WERI-Rb-1 (cell line): ENCODE measurements around the gene HDAC9.

ENCODE experiments used
- DNase-seq: peaks from one replicate; pipeline ENCODE4 v3.0.0-alpha.2; 2020
- H3K27ac ChIP-seq: fragments of 250-450 bp; sonication (Bioruptor Pico); 2 replicates; pipeline ENCODE4 v1.5.1; 2020; ENCODE audit warnings: mild to moderate bottlenecking, moderate library complexity
- H3K27me3 ChIP-seq: fragments of 250-450 bp; sonication (Bioruptor Pico); 2 replicates; pipeline ENCODE4 v1.5.1; 2021; ENCODE audit warnings: mild to moderate bottlenecking, low read depth, moderate library complexity; ENCODE audit not compliant: insufficient read depth, severe bottlenecking
- H3K36me3 ChIP-seq: fragments of 250-450 bp; sonication (Bioruptor Pico); 2 replicates; pipeline ENCODE4 v1.5.1; 2020; ENCODE audit warnings: mild to moderate bottlenecking, moderate library complexity
- H3K4me3 ChIP-seq: 2 replicates; pipeline ENCODE4 v1.5.1; 2011; ENCODE audit warnings: low read depth, mild to moderate bottlenecking, control low read depth, low read length
- H3K9me3 ChIP-seq: fragments of 250-450 bp; sonication (Bioruptor Pico); 2 replicates; pipeline ENCODE4 v1.5.1; 2021; ENCODE audit warnings: mild to moderate bottlenecking, moderate library complexity; ENCODE audit not compliant: severe bottlenecking
- TF ChIP-seq, protein P1 (sequence below): IDR thresholded peaks from 2 replicates; pipeline ENCODE4 v1.5.1; 2011; ENCODE audit warnings: low read depth, mild to moderate bottlenecking, control low read depth, inconsistent platforms, low read length

The HDAC9 gene

DNA sequence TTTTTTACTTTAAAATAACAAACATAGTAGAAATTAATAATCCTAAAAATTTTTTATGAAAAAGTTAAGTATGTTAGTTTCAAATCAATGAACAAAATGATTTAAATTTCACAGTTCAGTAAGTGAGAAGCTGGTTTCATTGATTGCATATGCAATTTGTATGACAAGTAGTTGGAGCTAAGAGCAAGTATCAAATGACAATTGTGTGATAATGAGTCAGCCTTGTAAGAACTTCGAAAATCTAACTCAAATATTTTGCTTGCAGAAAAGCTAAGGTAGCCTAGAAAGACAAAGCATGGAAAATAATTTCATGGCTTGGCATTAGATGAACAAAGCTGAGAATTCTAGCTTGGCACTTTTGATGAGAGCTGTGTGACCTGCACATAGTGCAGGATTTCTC is 111.5 kb downstream of the HDAC9 start:
- no peak for DNase-seq
- no peak overlapping the region for H3K27ac ChIP-seq
- no peaks in the 10 kb centered on the region for H3K9me3 ChIP-seq
- H3K36me3 ChIP-seq = no peaks in the 10 kb centered on the region
- H3K4me3 ChIP-seq = no peak overlapping the region
- TF ChIP-seq, protein P1, sequence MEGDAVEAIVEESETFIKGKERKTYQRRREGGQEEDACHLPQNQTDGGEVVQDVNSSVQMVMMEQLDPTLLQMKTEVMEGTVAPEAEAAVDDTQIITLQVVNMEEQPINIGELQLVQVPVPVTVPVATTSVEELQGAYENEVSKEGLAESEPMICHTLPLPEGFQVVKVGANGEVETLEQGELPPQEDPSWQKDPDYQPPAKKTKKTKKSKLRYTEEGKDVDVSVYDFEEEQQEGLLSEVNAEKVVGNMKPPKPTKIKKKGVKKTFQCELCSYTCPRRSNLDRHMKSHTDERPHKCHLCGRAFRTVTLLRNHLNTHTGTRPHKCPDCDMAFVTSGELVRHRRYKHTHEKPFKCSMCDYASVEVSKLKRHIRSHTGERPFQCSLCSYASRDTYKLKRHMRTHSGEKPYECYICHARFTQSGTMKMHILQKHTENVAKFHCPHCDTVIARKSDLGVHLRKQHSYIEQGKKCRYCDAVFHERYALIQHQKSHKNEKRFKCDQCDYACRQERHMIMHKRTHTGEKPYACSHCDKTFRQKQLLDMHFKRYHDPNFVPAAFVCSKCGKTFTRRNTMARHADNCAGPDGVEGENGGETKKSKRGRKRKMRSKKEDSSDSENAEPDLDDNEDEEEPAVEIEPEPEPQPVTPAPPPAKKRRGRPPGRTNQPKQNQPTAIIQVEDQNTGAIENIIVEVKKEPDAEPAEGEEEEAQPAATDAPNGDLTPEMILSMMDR = no peak
- H3K27me3 ChIP-seq = no peaks in the 10 kb centered on the region

DNA sequence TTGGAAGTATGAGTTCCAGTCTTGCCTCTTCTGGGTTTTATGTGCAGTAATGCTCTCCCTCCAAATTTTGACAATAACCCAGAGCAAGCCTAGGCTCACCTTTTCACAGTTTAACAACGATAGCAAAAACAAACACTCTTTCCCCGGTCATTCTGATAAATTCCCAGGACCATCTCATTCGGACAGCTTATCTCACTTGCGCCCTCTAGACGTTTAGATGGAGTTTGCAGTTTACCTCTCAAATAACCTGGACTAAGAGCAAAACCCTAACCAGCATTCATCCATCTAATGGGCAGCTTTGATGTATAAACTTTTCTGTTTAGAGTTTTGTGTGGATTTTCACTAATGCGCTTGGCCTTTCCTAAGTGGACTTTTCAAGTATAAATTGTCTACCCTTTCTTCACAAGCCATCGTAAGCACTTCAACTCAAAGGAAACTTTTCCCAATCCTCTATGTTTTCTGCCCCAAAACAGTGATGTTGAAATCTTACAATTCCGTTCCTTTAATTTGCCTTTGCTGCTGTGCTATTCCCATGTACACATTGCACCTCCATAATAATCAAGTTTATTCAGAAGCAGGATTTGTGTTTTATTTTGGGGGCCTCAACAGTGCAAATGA is 114.9 kb downstream of the HDAC9 start:
- H3K27me3 ChIP-seq = no peaks in the 10 kb centered on the region
- TF ChIP-seq, protein P1 = peak; percentile 81
- no peak overlapping the region for H3K4me3 ChIP-seq
- H3K9me3 ChIP-seq = no peaks in the 10 kb centered on the region
- H3K27ac ChIP-seq = no peak overlapping the region
- DNase-seq = peak; percentile 31
- H3K36me3 ChIP-seq = no peaks in the 10 kb centered on the region

DNA sequence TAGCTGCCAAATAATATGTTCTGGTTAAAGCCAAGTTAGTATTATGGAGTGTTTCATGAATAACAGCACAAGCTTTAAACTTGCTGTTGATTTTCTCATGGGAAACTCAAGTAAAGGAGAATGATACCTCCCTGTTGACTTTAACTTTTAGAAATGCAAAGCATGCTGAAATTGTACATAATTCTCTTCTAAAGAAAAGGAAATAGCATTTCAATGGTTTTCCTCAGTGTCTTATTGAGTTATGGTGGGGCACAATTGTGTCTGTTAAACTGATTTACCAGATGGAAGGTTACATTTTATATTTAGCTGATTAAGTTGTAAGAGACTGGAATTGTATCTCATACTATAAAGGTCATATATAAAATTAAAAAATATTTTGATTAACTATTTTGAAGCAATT is 119.3 kb downstream of the HDAC9 start:
- Histone ChIP-seq H3K27me3 (no peaks in the 10 kb centered on the region), H3K4me3 (no peak overlapping the region), H3K27ac (no peak overlapping the region), H3K36me3 (no peaks in the 10 kb centered on the region), H3K9me3 (no peaks in the 10 kb centered on the region)
- TF ChIP-seq, protein P1 = no peak
- no peak for DNase-seq

DNA sequence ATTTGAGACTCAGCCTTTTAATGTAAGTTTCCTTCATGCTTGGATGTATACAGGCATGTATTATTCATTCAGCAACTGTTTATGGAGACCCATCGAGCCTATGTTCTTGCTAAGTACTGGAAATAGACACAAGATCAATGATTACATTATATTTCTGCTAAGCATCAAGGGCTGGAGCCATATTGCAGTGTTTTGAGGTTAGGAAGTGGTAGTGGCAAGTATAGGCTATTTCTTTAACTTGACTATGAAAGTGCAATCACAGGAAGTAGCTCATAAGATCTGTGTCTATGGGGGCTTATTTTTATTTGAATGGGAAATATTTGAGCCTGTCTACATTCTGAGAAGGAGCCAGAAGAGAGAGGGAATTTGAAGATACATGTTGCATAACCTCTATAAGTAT is 123.8 kb downstream of the HDAC9 start:
- Histone ChIP-seq H3K9me3 (no peaks in the 10 kb centered on the region), H3K27me3 (no peaks in the 10 kb centered on the region), H3K36me3 (no peaks in the 10 kb centered on the region), H3K27ac (no peak overlapping the region), H3K4me3 (no peak overlapping the region)
- TF ChIP-seq, protein P1 = no peak
- DNase-seq = no peak

DNA sequence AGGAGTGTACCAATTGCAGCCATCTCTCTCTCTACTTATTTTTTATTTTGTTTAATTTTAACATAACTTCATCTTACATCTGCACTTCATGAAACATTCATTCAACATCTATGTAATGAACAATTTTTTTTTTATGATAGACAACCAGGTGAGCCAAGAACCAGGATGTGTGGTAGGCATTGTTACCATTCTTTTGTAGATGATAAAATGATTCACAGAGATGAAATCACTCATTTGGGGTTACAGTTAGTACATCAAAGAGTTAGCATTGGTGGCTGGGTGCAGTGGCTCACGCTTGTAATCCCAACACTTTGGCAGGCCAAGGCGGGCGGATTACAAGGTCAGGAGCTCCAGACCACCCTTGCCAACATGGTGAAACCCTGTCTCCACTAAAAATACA is 127.8 kb downstream of the HDAC9 start:
- Histone ChIP-seq H3K27me3 (no peaks in the 10 kb centered on the region), H3K4me3 (no peak overlapping the region), H3K36me3 (no peaks in the 10 kb centered on the region), H3K9me3 (no peaks in the 10 kb centered on the region), H3K27ac (no peak overlapping the region)
- TF ChIP-seq, protein P1 = no peak
- DNase-seq = no peak

DNA sequence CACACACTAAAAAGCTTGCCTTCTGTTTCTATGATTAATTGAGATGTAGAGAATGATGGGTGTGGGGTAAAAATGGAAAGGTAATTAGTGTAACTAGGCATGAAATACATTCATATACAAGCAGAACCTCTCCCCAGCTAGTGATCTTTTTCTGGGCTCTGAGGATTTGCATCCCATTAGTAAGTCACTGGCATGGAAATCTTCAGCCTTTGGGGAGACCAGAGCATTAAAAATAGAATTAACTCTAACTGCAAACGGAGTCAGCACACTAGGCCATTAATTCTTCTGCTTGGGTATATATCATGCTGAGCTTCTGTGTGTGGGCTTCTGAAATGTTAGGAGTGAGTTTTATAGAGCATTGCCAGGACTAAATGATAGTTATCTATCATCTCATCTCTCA is 128.9 kb downstream of the HDAC9 start:
- Histone ChIP-seq H3K36me3 (no peaks in the 10 kb centered on the region), H3K27me3 (no peaks in the 10 kb centered on the region), H3K4me3 (no peak overlapping the region), H3K27ac (no peak overlapping the region), H3K9me3 (no peaks in the 10 kb centered on the region)
- DNase-seq = no peak
- TF ChIP-seq, protein P1 = no peak
